A549 treated with RU486 at 1 μM for 4 hours (cell line): Measurements from ENCODE around the gene UFD1. TPM values are rescaled to one million over a fixed set of nuclear protein-coding genes. Genes with fewer than 3 reads are reported as not detected.

Source experiments
- total RNA-seq: library from RNA; stranded (reverse); fragments of 200-300 nt; extraction: Qiagen RNA extraction; gene quantifications from 5 replicates; pipeline ENCODE4 v1.2.3, GENCODE V29; 2022; ENCODE audit warnings: low read depth

UFD1 gene
- 94.1 to 102 TPM (median 99.7 TPM) in 5 replicates for total RNA-seq

DNA sequence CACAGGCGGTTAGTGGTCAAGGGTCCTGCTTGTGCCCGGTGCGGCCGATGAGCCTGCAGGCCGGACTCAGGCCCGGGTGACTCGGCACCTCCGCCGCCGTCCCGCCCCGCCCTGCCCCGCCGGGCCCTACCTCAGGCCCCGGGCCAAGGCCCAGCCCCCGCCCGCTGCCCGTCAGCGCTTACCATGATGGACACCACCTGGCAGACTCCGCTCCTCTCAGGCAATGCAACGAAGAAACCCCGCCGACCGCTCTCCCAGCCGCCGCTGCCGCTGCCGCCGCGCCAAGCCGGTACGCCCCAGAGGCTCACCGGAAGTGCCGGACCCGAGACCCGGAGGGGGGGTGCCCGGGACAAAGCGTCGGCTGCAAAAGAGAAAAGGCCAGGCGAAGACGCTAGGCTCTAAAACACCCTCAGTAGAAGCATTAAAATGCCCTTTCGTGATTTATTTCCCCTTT lies at the start of gene UFD1:
UFD1 (minus strand) TSS at position 293 of the 454 bp plus-strand sequence; CDS start at position 185, 108 bp downstream.

GRCh38 chr22:19524170-19525115 lies 45.5 kb upstream of the UFD1 start, which contains the start of gene CLDN5:
Gene CLDN5, minus strand, starts transcription at chr22:19524410. Its CDS starts 155 bp downstream, at chr22:19524255.

GRCh38 chr22:19479355-19480172 lies 571 bp upstream of the UFD1 start, which contains the start of gene CDC45:
Gene CDC45, plus strand, starts transcription at chr22:19479920. Its CDS starts 49 bp downstream, at chr22:19479969.

DNA sequence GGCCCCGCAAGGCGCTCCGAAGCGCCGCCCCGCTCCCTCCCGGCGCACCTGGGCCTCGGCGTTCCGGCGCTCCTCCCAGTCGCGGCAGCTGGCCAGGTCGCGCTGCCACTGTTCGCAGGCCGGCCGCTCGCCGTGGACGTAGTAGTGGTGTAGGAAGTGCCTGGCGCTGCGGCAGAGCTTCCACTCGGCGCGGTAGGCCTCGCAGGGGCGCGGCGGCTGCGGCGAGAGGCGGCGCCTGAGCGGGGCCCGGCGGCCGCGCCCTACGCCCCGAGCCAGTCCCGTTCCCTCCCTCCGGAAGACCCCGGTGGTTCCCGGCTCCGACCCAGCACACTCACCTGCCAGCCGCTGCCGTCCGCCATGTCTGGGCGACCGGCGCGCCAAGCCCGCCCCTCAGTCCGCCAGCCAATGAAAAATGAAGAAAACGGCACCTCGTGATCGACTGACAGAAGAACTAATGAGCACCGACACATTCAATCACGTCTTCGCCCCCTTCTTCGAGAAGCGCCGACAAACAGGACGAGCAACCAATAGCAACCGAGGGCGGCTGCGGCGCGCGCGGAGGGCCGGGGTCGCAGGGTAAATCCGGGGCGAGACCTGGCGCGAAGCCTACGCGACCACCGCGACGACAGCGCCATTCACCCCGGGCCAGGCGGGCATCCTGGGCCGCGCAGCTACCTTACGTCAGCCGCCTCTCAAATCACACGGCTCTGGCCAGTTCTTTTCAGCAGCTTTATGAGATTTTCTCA lies 31.5 kb downstream of the UFD1 start, which contains the start of gene C22orf39:
C22orf39 (minus strand) TSS at position 382 of the 746 bp plus-strand sequence; CDS start at position 359, 23 bp downstream.

DNA sequence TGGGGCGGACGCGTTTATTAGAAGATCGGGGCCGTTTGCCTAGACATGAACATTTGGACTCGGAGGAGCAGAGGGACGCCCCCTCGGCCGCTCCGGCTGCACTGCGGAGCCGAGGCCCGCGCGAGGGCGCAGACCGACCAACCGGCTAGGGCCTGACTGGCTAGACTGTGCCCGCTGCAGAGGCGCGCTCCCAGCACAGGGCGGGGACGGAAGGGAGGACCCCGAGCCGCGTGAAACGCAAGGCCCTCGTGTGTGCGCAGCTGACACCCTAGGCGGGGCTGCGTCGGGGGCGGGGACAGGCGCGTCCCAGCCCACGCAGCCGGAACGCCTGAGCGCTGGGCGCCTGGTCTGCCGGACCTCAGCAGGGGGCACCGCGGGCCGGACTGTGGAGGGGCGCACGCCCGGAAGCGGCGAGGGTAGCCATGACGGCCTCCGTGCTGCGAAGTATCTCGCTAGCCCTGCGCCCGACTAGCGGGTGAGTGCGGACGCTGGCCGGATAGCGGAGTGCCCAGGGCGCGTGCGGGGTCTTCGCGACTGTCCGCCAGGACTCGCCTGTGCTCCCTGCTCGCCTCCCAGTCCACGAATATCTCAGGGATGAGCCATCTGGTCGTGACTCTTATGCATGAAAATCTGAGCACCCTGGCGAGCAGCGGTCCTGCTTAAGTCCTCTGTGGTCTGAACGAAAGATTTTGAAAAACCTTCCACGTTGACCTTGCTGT lies 46.7 kb downstream of the UFD1 start, which contains the start of gene MRPL40:
MRPL40 (plus strand) TSS at position 413 of the 719 bp plus-strand sequence; CDS start at position 423, 10 bp downstream.

DNA sequence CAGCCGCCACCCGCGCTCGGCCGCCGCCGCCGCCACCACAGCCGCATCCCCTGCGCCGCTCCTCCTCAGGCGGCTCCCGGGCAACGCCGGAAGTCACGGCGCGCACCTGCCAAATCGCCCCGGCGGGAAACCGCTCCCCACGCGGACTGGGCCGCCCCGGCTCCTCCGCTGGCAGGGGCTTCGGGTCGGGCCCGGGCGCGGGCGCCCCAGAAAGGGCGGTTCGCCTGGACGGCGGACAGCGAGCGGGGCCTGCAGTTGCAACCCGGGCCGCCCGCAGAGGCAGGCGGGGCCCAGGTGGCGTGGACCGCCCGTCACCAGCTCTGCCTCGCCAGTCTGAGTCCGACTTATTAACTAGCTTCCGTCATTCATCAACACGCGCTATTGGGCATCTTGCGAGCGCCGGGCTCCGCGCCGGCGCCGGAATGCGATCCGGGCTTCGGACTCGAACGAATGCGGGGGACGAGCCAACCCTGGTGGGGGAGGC lies 47.3 kb downstream of the UFD1 start, which contains the start of gene HIRA:
HIRA (minus strand) TSS at position 85 of the 484 bp plus-strand sequence. CDS start 257 bp downstream, outside the sequence.

Other genes starting within 250 kb of the UFD1 start
- 4.4 to 5.3 TPM (median 4.5 TPM) in 5 replicates for gene CLTCL1, start 187.5 kb downstream of the UFD1 start, total RNA-seq
- 18.9 to 24.3 TPM (median 24.0 TPM) in 5 replicates for gene HIRA, start 47.5 kb downstream of the UFD1 start, total RNA-seq
- gene MRPL40, start 46.6 kb downstream of the UFD1 start, total RNA-seq = 41.2 to 53.4 TPM (median 45.0 TPM) in 5 replicates
- gene C22orf39, start 31.5 kb downstream of the UFD1 start, total RNA-seq = 9.9 to 16.3 TPM (median 14.1 TPM) in 5 replicates
- gene CDC45, start 727 bp upstream of the UFD1 start, total RNA-seq = 22.2 to 29.4 TPM (median 24.1 TPM) in 5 replicates
- not detected in 5 replicates for gene CLDN5, start 45.2 kb upstream of the UFD1 start, total RNA-seq
- 7.2 to 9.9 TPM (median 9.1 TPM) in 5 replicates for gene SEPTIN5, start 235.3 kb upstream of the UFD1 start, total RNA-seq
- 0.58 to 1.7 TPM (median 1.3 TPM) in 5 replicates for gene GP1BB, start 244.3 kb upstream of the UFD1 start, total RNA-seq